ENCODE data around the gene DRICH1.
"Not testable (repeated sequence)": the region's sequence is repeated elsewhere in the genome, so short reads cannot be mapped to it uniquely, and the experiment has no call there.

The DRICH1 gene

GRCh38 chr22:23565915-23566704 is 66.0 kb downstream of the DRICH1 start:
- no peak for DNase-seq

- no peak for DNase-seq
Measured at GRCh38 chr22:23565305-23565914, 66.7 kb downstream of the DRICH1 start.

- DNase-seq = no peak
Measured at GRCh38 chr22:23564276-23564675, 67.8 kb downstream of the DRICH1 start.

- no peak for DNase-seq
Measured at GRCh38 chr22:23563111-23563510, 69.0 kb downstream of the DRICH1 start.

- DNase-seq = no peak
Measured at GRCh38 chr22:23562186-23562585, 69.9 kb downstream of the DRICH1 start.

- not testable (repeated sequence) for DNase-seq
Measured at GRCh38 chr22:23561025-23561510, 71.1 kb downstream of the DRICH1 start.

GRCh38 chr22:23560215-23560614 is 71.9 kb downstream of the DRICH1 start:
- not testable (repeated sequence) for DNase-seq

All from fibroblast of skin of right biceps (primary cell).